ENCODE data around the gene SPP1.

The SPP1 gene

DNA sequence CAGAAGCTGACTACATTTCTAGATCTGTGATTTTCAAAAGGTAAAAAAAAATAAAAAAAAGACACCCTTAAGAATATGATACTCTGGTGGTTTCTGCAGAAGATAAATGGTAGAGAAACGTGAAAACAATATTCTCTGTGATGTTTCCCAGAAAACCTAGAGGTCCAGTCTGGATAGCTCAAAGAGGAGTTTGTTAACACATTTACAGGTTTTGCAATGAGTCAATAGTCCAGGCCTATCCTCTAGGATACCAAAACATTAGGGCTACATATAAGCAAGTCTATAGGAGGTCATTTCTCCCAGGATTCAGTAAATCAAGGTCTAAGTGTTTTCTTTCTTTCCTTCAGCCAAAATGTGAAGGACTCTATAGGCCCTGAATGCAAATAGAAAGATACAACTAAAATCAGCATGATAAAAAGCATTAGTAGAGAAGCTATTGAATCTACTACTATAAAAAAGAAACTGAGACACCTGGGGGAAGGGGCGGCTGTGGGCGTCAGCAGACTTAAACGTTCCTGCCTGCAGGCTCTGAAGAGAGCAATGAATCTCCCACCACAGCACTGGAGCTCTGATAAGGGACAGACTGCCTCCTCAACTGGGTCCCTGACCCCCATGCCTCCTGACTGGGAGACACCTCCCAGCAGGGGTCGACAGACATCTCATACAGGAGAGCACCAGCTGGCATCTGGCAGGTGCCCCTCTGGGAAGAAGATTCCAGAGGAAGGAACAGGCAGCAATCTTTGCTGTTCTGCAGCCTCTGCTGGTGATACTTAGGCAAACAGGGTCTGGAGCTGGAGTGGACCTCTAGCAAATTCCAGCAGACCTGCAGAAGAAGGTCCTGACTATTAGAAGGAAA, 33.7 kb upstream of the SPP1 start (continued):
- no peak for TF ChIP-seq AEBP2 (tag by site-specific recombination; IDR thresholded peaks at IDR 0.05; ENCODE audit: borderline replicate concordance)
- TF ChIP-seq, protein P1, sequence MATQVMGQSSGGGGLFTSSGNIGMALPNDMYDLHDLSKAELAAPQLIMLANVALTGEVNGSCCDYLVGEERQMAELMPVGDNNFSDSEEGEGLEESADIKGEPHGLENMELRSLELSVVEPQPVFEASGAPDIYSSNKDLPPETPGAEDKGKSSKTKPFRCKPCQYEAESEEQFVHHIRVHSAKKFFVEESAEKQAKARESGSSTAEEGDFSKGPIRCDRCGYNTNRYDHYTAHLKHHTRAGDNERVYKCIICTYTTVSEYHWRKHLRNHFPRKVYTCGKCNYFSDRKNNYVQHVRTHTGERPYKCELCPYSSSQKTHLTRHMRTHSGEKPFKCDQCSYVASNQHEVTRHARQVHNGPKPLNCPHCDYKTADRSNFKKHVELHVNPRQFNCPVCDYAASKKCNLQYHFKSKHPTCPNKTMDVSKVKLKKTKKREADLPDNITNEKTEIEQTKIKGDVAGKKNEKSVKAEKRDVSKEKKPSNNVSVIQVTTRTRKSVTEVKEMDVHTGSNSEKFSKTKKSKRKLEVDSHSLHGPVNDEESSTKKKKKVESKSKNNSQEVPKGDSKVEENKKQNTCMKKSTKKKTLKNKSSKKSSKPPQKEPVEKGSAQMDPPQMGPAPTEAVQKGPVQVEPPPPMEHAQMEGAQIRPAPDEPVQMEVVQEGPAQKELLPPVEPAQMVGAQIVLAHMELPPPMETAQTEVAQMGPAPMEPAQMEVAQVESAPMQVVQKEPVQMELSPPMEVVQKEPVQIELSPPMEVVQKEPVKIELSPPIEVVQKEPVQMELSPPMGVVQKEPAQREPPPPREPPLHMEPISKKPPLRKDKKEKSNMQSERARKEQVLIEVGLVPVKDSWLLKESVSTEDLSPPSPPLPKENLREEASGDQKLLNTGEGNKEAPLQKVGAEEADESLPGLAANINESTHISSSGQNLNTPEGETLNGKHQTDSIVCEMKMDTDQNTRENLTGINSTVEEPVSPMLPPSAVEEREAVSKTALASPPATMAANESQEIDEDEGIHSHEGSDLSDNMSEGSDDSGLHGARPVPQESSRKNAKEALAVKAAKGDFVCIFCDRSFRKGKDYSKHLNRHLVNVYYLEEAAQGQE (tag by site-specific recombination; IDR thresholded peaks at IDR 0.05): no peak
- no peak for TF ChIP-seq ZNF214 (tag by site-specific recombination; IDR thresholded peaks at IDR 0.05; ENCODE audit: borderline replicate concordance)
- TF ChIP-seq, protein P2, sequence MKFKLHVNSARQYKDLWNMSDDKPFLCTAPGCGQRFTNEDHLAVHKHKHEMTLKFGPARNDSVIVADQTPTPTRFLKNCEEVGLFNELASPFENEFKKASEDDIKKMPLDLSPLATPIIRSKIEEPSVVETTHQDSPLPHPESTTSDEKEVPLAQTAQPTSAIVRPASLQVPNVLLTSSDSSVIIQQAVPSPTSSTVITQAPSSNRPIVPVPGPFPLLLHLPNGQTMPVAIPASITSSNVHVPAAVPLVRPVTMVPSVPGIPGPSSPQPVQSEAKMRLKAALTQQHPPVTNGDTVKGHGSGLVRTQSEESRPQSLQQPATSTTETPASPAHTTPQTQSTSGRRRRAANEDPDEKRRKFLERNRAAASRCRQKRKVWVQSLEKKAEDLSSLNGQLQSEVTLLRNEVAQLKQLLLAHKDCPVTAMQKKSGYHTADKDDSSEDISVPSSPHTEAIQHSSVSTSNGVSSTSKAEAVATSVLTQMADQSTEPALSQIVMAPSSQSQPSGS (tag by site-specific recombination; IDR thresholded peaks at IDR 0.05; ENCODE audit: low read depth): no peak
- TF ChIP-seq ZNF510 (tag by site-specific recombination; IDR thresholded peaks at IDR 0.05; ENCODE audit: insufficient replicate concordance): no peak
- TF ChIP-seq, protein P3, sequence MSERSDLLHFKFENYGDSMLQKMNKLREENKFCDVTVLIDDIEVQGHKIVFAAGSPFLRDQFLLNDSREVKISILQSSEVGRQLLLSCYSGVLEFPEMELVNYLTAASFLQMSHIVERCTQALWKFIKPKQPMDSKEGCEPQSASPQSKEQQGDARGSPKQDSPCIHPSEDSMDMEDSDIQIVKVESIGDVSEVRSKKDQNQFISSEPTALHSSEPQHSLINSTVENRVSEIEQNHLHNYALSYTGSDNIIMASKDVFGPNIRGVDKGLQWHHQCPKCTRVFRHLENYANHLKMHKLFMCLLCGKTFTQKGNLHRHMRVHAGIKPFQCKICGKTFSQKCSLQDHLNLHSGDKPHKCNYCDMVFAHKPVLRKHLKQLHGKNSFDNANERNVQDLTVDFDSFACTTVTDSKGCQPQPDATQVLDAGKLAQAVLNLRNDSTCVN (tag by site-specific recombination; optimal IDR thresholded peaks at IDR 0.05): no peak

DNA sequence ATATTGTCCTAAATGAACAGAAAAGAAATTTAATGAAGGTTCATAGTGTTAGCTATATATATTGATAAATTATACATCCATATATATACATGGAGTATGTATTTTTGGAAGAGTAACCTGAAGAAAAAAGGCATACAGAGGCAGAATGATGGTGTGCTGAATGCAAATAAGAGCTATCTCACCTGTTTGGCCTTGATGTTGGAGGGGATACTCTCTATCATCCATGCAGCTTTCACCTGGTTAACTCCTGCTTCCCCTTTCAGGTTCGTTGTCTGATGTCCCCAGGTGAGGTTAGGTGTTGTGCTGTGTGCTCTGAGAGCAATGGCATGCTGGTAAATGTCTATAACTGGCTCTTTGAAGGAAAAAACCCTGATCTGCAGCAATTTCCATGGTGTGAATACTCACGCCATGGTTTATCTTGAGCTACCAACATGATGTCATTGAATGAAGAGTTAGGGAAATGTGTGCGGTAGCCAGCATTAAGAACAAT, 31.8 kb upstream of the SPP1 start:
- ChIA-PET CTCF (interaction anchor here (1.0 kb wide), 1 partner anchor 95 kb away, joined by 3 read pairs; no protein-coding TSS in a partner anchor), POLR2A (no interaction called here)
- H3K27ac ChIP-seq (ENCODE audit: extremely low read depth, low read depth, low read length): no peak overlapping the region
- H3K36me3 ChIP-seq (ENCODE audit: control insufficient read depth in 2 of 2, insufficient read depth in 1 of 2, low read length in 2 of 2): no peaks in the 10 kb centered on the region
- TF ChIP-seq ZNF350 (tag by site-specific recombination; IDR thresholded peaks at IDR 0.05) (no peak), ZNF184 (tag by site-specific recombination; IDR thresholded peaks at IDR 0.05) (no peak), GLIS1 (tag by site-specific recombination; IDR thresholded peaks at IDR 0.05) (no peak), ZNF311 (tag by site-specific recombination; IDR thresholded peaks at IDR 0.05; ENCODE audit: borderline replicate concordance) (no peak), ZFP41 (tag by site-specific recombination; IDR thresholded peaks at IDR 0.05; ENCODE audit: borderline replicate concordance) (no peak), ZNF624 (tag by site-specific recombination; IDR thresholded peaks at IDR 0.05) (no peak), ZNF629 (tag by site-specific recombination; IDR thresholded peaks at IDR 0.05) (no peak), ZNF221 (tag by site-specific recombination; IDR thresholded peaks at IDR 0.05; ENCODE audit: borderline replicate concordance) (no peak), ZNF366 (tag by site-specific recombination; conservative IDR thresholded peaks at IDR 0.05) (no peak), TCF7L2 (IDR thresholded peaks at IDR 0.05; ENCODE audit: borderline replicate concordance, low read depth, low read length) (no peak), ZNF10 (tag by site-specific recombination; IDR thresholded peaks at IDR 0.05) (no peak), ZNF843 (tag by site-specific recombination; IDR thresholded peaks at IDR 0.05) (no peak), ZNF416 (tag by site-specific recombination; IDR thresholded peaks at IDR 0.05) (no peak), GLI4 (tag by site-specific recombination; IDR thresholded peaks at IDR 0.05) (no peak), SETDB1 (IDR thresholded peaks at IDR 0.05; ENCODE audit: insufficient read length, low read length) (no peak), RBAK (tag by site-specific recombination; IDR thresholded peaks at IDR 0.05) (no peak)
- TF ChIP-seq, protein P4, sequence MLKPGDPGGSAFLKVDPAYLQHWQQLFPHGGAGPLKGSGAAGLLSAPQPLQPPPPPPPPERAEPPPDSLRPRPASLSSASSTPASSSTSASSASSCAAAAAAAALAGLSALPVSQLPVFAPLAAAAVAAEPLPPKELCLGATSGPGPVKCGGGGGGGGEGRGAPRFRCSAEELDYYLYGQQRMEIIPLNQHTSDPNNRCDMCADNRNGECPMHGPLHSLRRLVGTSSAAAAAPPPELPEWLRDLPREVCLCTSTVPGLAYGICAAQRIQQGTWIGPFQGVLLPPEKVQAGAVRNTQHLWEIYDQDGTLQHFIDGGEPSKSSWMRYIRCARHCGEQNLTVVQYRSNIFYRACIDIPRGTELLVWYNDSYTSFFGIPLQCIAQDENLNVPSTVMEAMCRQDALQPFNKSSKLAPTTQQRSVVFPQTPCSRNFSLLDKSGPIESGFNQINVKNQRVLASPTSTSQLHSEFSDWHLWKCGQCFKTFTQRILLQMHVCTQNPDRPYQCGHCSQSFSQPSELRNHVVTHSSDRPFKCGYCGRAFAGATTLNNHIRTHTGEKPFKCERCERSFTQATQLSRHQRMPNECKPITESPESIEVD (tag by site-specific recombination; IDR thresholded peaks at IDR 0.05): no peak
- TF ChIP-seq, protein P3 (tag by site-specific recombination; optimal IDR thresholded peaks at IDR 0.05): no peak
- no peaks in the 10 kb centered on the region for H3K4me1 ChIP-seq (ENCODE audit: control insufficient read depth, insufficient read depth, low read length)
- H3K9me3 ChIP-seq (ENCODE audit: control insufficient read depth, insufficient read depth, low read depth, low read length): no peaks in the 10 kb centered on the region
- no peak overlapping the region for H3K4me3 ChIP-seq (ENCODE audit: low read depth, low read length)
